Uterus (tissue), 2 donors: ENCODE data around the gene RNASEH2B.

Experiments
- CTCF ChIP-seq, 4 experiments: fragments of 200-600 bp in 2 of 4; fragments of 450-650 bp in 2 of 4; sonication (generic) in 2 of 4; IDR thresholded peaks; one replicate each; pipeline ENCODE4 v1.5.1; 2016 to 2019; ENCODE audit warnings: antibody characterized with exemption in 4 of 4, mild to moderate bottlenecking in 2 of 4, moderate library complexity in 1 of 4
- POLR2A ChIP-seq, 2 donors: fragments of 450-650 bp; IDR thresholded peaks; one replicate each; pipeline ENCODE4 v1.6.1; 2016; ENCODE audit warnings: antibody characterized with exemption in 2 of 2, mild to moderate bottlenecking in 1 of 2, moderate library complexity in 1 of 2

GRCh38 chr13:50910485-50910805 lies 854 bp downstream of the RNASEH2B start:
- TF ChIP-seq CTCF (IDR thresholded peaks at IDR 0.05) = no peak
- no peak for TF ChIP-seq POLR2A (IDR thresholded peaks at IDR 0.05)
